Adrenal gland (tissue), 12 donors: ENCODE measurements around the gene RHBDF2. TPM values are rescaled to one million over a fixed set of nuclear protein-coding genes. Genes with fewer than 3 reads are reported as not detected.

ENCODE experiments used
- DNase-seq, 7 donors: peaks; one replicate each; pipeline ENCODE4 v3.0.0-alpha.2; 2019 to 2020
- H3K27ac ChIP-seq, 5 donors: fragments of 200-600 bp; sonication (generic) in 4 of 5; 1 replicate in 3 of 5; 2 replicates in 2 of 5; pipeline versions ENCODE4 v1.5.1 to v1.8.0; 2016 to 2020; ENCODE audit warnings: mild to moderate bottlenecking in 1 of 5
- H3K27me3 ChIP-seq: fragments of 200-600 bp; 2 replicates; pipeline ENCODE4 v1.8.0; 2021
- H3K36me3 ChIP-seq, 2 donors: fragments of 200-600 bp; replicated peaks in 1 of 2; 1 replicate in 1 of 2; 2 replicates in 1 of 2; pipeline versions ENCODE4 v1.5.1 to v1.8.0; 2018 to 2022
- H3K4me1 ChIP-seq, 2 donors: fragments of 200-600 bp; replicated peaks in 1 of 2; 1 replicate in 1 of 2; 2 replicates in 1 of 2; pipeline versions ENCODE4 v1.5.1 to v1.8.0; 2018 to 2021
- H3K4me3 ChIP-seq, 4 donors: fragments of 200-600 bp; sonication (generic) in 3 of 4; one replicate each; pipeline ENCODE4 v1.5.1; 2016 to 2018
- H3K9me3 ChIP-seq, 3 donors: fragments of 200-600 bp; sonication (generic) in 1 of 3; replicated peaks in 1 of 3; 1 replicate in 2 of 3; 2 replicates in 1 of 3; pipeline versions ENCODE4 v1.5.1 to v1.8.0; 2016 to 2021
- CTCF ChIP-seq, 6 experiments: fragments of 450-650 bp in 4 of 6; fragments of 200-600 bp in 2 of 6; sonication (generic) in 1 of 6; IDR thresholded peaks; 1 replicate in 5 of 6; 2 replicates in 1 of 6; pipeline versions ENCODE4 v1.5.1 to v1.8.0; 2016 to 2021; ENCODE audit warnings: antibody characterized with exemption in 6 of 6, mild to moderate bottlenecking in 2 of 6, moderate library complexity in 1 of 6
- POLR2A ChIP-seq, 2 donors: fragments of 450-650 bp; IDR thresholded peaks; one replicate each; pipeline ENCODE4 v1.6.1; 2017; ENCODE audit warnings: antibody characterized with exemption in 2 of 2, mild to moderate bottlenecking in 2 of 2, moderate library complexity in 1 of 2
- WGBS, 4 donors: extraction: QIAGEN DNeasy Blood & Tissue Kit in 2 of 4; methylation state at CpG; one replicate each; pipeline versions ENCODE4 v1.1.5 to v1.1.7; 2013 to 2017; 5-methylcytosine and 5-hydroxymethylcytosine counted together
- intact Hi-C, 2 donors: fragments of 100-400 bp; cut with DNase I; formaldehyde crosslinking; loops; one replicate each; pipeline versions ENCODE4 v1.14.1 to v1.15.0; 2022 to 2023
- polyA plus RNA-seq, 3 donors: library from polyadenylated mRNA; stranded (reverse); fragments of 200-250 nt in 2 of 3; fragments of 350-450 nt in 1 of 3; fragmentation: Illumina TruSeq in 1 of 3; extraction: RNeasy Lipid Tissue Mini Kit (QIAGEN cat#74804) in 1 of 3; gene quantifications; one replicate each; pipeline ENCODE4 v1.2.3, GENCODE V29; 2013 to 2014
- total RNA-seq, 9 donors: library from RNA; depleted of rRNA in 4 of 9; stranded (reverse); fragments of >200 nt in 4 of 9; fragments of 120-200 nt in 1 of 9; fragmentation: NEBNext Ultra II Directional in 1 of 9; extraction: Animal tissue kit (Norgen Biotek cat#: 25700) in 1 of 9; gene quantifications; one replicate each; pipeline versions ENCODE4 v1.1.0 to v1.2.4, GENCODE V29; 2013 to 2023
- donor health status: healthy with polysubstance abuse.
- donor health status: Bipolar disorder and iron deficiency.
- donor health status: DM: yes; HTN: yes; CAD: no.
- donor health status: DM: no; HTN: no; CAD: no.
- donor health status: DM: no; HTN: no; CAD: no.
- donor health status: DM: yes; HTN: yes; CAD: no.

RHBDF2 gene
- total and polyA plus RNA-seq, 12 donors = 4.9 to 156 (median 40.3) TPM

- peak; percentile 71 to 94 (median 82) for DNase-seq
- WGBS, 4 donors = 23 to 52% (median 25%) methylated on average over 8 to 24 of the region's 24 CpGs
- H3K27me3 ChIP-seq = no peaks in the 10 kb centered on the region
- H3K27ac ChIP-seq = no peak overlapping the region
- TF ChIP-seq CTCF (IDR thresholded peaks at IDR 0.05) = peak; percentile 94 to 98 (median 96)
- TF ChIP-seq POLR2A (IDR thresholded peaks at IDR 0.05) = no peak
- H3K4me3 ChIP-seq = no peak overlapping the region
- intact Hi-C loops = loop anchor here (1.0 to 10.0 kb wide), 4 partner anchors 39 to 104 kb away; partner anchors contain the start of gene AANAT (in 1 of the 2)
- no peaks in the 10 kb centered on the region for H3K36me3 ChIP-seq
- peaks cover 3 to 10% of the 10 kb centered on the region in 2 donors for H3K4me1 ChIP-seq
- no peaks in the 10 kb centered on the region for H3K9me3 ChIP-seq
Measured at GRCh38 chr17:76506408-76507345, 5.5 kb upstream of the RHBDF2 start.

DNA sequence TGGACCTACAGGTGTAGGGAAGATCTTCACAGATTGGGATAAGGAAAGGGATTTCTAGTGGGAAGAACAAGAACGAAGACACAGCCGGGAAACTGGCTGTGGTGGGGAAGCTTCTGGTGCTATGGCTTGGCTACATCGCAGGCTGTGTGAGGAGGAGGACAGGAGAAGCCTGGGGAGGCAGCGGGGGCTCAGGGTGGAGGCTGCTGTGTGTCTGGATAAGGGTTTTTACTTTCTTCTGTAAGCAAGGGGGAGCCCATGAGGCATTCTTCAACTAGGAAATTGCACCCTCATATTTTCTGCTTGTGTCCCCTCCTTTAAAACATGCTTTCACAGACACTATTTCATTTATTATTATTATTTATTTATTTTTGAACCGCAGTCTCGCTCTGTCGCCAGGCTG, 2.9 kb upstream of the RHBDF2 start:
- Histone ChIP-seq H3K9me3 (no peaks in the 10 kb centered on the region), H3K36me3 (no peaks in the 10 kb centered on the region), H3K27me3 (no peaks in the 10 kb centered on the region), H3K4me3 (no peak overlapping the region), H3K27ac (no peak overlapping the region), H3K4me1 (peaks cover 12 to 17% of the 10 kb centered on the region in 2 donors)
- TF ChIP-seq POLR2A (IDR thresholded peaks at IDR 0.05) (no peak), CTCF (IDR thresholded peaks at IDR 0.05) (no peak)
- WGBS, 4 donors = 68 to 79% (median 77%) methylated on average over 6 to 7 of the region's 7 CpGs
- intact Hi-C loops = loop anchor here in 1 of 2 donors (10.0 kb wide), 1 partner anchor 99 kb away; no protein-coding TSS in a partner anchor
- DNase-seq = no peak

DNA sequence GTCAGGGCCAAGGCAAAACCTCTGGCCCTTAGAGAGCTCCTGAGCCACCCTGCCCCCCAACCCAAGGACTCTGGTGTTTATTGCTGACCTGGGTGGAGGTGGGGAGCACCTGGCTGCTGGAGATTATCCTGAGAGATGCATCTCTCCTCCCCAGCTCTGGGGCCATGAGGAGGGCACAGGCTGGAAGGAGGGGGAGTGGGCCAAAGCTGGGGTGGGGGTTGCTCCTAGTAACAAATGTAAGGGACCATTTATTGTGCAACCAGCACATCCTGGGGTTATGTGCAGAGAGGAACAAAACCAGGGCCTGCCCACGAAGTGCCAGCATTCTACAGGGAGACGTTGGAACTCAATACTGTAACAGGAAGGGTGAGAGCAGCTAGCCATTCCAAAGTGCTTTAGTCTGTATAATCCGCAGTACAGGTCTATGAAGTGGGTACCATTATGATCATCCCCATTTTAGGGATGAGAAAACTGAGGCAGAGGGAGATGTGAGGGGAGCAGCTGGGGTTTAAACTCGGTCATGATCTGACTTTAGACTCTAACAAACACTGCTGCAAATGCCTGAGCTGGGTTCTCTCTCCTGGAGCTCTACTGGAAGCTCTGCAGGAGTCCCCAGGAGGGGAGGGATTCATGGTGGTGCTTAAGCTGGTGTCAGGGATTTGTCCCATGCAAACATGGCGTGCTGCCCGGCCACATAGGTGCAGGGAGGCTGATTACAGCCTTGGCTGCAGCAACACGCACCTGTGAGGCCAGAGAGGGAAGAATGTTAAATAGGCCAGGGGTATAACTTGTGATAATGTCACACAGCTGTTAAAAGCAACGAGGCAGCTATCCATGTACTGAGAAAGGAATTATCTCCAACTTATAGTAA, 1.4 kb upstream of the RHBDF2 start:
- H3K9me3 ChIP-seq = no peaks in the 10 kb centered on the region
- peak in 1 of 7 donors; percentile 35 for DNase-seq
- no peak overlapping the region for H3K4me3 ChIP-seq
- peaks cover 20 to 30% of the 10 kb centered on the region in 2 donors for H3K4me1 ChIP-seq
- intact Hi-C loops = loop anchor here in 1 of 2 donors (10.0 kb wide), 1 partner anchor 98 kb away; no protein-coding TSS in a partner anchor
- H3K27ac ChIP-seq = peak overlapping the region in 2 of 5 donors; percentile 7 to 95
- no peak for TF ChIP-seq POLR2A (IDR thresholded peaks at IDR 0.05)
- WGBS, 4 donors = 76 to 84% (median 83%) methylated on average over 8 of the region's 8 CpGs
- H3K36me3 ChIP-seq = no peaks in the 10 kb centered on the region
- no peaks in the 10 kb centered on the region for H3K27me3 ChIP-seq

DNA sequence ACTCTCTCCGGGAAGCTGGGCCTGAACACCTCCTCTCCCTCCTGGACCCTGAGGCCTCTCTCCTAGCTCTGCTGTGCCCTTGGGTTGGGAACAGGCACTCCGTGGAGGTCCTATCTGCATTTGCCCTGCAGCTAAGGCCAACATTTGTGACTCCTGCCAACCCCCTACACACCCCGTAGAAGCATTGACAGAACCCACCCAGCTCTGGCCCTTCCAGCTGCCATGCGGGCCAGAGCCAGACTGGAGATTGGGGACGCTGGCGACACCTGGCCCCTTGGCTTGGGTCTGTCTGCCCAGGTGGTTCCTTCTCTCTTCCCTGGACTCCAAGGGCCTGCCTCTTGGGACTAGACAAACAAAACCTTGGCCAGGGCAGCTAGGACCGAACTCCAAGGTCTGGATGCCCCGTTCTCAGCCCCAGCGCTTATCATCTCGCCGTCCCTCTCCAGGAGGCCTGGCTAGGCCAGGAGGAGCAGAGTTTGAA, 644 bp upstream of the RHBDF2 start:
- peak overlapping the region in 4 of 5 donors; percentile 25 to 95 (median 85) for H3K27ac ChIP-seq
- intact Hi-C loops = loop anchor here in 1 of 2 donors (10.0 kb wide), 1 partner anchor 97 kb away; no protein-coding TSS in a partner anchor
- peaks cover 20 to 34% of the 10 kb centered on the region in 2 donors for H3K4me1 ChIP-seq
- WGBS, 4 donors = 64 to 66% (median 65%) methylated on average over 9 to 11 of the region's 11 CpGs
- DNase-seq = no peak
- TF ChIP-seq POLR2A (IDR thresholded peaks at IDR 0.05) (no peak), CTCF (IDR thresholded peaks at IDR 0.05) (no peak)
- H3K27me3 ChIP-seq = no peaks in the 10 kb centered on the region
- H3K36me3 ChIP-seq = no peaks in the 10 kb centered on the region
- H3K4me3 ChIP-seq = peak overlapping the region in 1 of 4 donors; percentile 94
- no peaks in the 10 kb centered on the region for H3K9me3 ChIP-seq
